A172 (cell line): Measurements from ENCODE around the gene SLC35F4. TPM values are rescaled to one million over a fixed set of nuclear protein-coding genes. Genes with fewer than 3 reads are reported as not detected.
"Not testable (repeated sequence)": the region's sequence is repeated elsewhere in the genome, so short reads cannot be mapped to it uniquely, and the experiment has no call there.

ENCODE experiments used
- DNase-seq: peaks from one replicate; pipeline ENCODE4 v3.0.0-alpha.2; 2015; ENCODE audit warnings: low spot score
- total RNA-seq: library from RNA; depleted of rRNA; stranded (reverse); fragments of >200 nt; shearing (Covaris generic); gene quantifications from 2 replicates; pipeline ENCODE4 v1.2.3, GENCODE V29; 2014; rRNA removed

Gene SLC35F4
- not detected in 2 replicates for total RNA-seq

GRCh38 chr14:57865403-57866198 is at the start of gene SLC35F4:
SLC35F4 (minus strand) TSS chr14:57866092.
- DNase-seq = no peak

GRCh38 chr14:57909626-57910025 is 43.7 kb upstream of the SLC35F4 start:
- DNase-seq = no peak

GRCh38 chr14:57903954-57904353 is 38.1 kb upstream of the SLC35F4 start:
- DNase-seq = no peak

GRCh38 chr14:57898837-57899572 is 33.1 kb upstream of the SLC35F4 start:
- DNase-seq = no peak

DNA sequence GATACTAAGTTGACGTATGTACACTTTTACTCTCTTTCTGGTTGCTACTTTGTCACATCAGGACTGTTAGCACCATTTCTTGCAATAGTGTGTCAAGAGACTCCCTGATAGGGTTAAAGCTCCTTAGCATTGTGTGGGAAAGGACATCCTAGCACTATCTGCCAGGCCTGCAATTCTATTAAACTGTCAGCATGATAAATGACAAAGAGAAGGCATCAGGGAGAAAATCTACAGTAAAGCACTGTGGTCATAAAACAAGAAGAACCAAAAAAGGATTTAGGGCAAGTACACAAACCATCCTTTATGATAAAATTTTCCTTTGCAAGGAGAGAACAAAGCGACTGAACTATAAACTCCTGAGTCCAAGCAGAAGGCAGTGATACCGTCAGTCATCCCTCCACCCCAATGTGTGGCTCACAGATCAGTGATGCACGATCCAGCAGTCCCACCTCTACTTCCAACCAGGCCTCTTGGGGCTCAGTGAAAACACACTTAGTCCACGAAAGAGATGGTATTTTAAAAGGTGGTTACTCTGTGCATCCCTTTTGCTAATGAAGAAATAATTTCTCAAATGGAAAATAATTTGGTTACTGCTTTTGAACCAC is 31.4 kb upstream of the SLC35F4 start:
- DNase-seq = no peak

GRCh38 chr14:57889245-57889644 is 23.4 kb upstream of the SLC35F4 start:
- DNase-seq = peak; percentile 8

DNA sequence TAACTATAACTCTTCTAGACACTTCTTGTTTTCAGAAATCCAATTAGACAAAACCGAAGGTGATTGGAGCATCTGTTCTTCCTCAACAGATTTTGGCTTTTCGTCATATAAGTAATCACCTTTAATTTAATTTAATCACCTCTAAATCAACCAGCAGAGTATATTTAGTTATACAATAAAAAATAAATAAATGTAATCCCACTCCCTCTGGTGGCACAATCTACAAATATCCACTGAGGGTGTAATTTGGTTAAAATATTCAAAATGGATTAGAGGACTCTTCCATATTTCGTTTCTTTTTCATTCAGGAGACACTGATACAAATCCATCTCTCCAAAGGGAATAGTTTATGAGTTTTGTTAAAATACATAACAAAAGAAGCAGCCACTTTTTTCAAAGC is 18.3 kb upstream of the SLC35F4 start:
- no peak for DNase-seq

- no peak for DNase-seq
These were observed 17.2 kb upstream of the SLC35F4 start for GRCh38 chr14:57883061-57883460.

GRCh38 chr14:57879516-57879915 is 13.6 kb upstream of the SLC35F4 start:
- DNase-seq = no peak

DNA sequence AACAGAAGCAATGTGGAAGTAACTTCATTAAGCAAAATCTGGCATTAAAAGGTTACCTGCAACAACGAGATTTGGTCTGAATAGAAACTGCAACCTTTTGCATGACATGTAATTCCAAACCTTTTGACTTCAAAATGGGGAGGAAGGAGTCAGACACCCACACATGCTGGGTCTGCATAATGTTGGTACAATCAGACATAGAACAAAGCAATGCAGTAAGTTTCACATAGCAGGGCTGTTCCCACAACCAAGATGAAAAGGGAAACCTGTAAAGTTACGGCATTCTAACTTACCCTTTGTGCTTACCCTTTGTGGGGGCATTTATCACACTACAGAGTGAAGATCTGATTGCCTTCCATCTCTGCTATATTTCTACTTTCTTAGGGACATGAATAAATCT is 10.1 kb upstream of the SLC35F4 start:
- no peak for DNase-seq

GRCh38 chr14:57875296-57875695 is 9.4 kb upstream of the SLC35F4 start:
- DNase-seq = no peak

DNA sequence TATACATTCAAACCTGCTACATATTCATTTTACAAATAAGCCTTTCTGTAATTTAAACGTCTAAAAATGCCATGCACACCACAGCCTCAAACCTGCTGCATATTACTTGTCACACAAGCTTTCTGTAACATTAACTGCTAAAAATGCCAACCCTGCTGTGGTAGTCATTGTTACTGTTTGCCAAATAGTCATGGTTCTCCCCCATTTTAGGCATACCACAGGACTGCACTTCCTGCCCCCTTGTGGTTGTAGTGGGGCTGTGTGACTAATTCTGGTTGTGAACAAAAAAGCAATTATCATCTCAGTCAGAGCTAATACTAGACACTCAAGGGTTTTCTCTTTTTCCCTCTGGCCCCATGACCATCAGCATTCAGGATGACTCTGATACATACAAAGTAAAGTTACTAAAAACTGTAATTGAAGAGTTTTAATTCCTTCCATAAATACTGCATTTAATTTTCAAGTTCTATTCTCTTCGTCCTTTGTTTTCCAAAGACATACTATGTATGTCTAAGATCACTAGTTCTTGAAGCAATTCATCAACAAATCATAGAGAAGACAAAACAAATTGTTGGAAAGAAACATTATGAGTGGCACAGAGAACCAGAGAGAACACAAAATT is 5.7 kb upstream of the SLC35F4 start:
- DNase-seq = peak; percentile 52

DNA sequence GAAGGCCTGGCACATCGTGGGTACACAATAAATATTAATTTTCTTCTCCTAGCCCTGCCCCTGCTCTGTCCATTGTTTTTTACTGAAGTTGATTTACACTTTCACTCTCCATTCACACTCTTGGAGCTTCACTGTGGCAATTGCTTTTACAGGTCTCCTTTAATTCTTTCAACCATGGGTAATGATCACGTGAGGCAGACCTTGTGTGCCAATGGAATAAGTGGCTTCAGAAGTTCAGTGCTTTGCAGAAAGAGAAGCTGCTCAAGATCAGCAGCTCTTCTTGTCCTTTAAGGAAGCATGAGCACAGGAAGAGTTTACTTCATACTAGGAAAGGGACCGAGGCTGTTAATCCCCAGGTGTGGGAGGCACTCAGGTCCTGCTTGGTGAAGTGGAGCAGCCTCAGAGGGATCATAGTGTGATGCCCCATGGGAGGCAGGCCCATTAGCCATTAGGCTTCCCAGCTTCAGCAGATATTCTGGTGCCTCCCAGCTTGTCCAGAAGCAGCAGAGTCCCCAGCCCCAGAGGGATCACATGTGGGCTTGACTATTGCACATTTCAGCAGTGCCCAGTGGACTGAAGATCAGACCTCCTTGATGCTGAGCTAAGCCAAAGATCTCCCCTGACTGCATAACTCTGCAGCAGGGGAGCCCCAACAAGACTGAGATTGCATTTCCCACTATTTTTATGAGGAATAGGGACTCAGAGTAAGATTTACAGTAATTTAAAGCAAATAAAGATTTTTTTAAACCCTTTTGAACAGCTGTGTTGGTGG is 5.0 kb upstream of the SLC35F4 start:
- DNase-seq = no peak

DNA sequence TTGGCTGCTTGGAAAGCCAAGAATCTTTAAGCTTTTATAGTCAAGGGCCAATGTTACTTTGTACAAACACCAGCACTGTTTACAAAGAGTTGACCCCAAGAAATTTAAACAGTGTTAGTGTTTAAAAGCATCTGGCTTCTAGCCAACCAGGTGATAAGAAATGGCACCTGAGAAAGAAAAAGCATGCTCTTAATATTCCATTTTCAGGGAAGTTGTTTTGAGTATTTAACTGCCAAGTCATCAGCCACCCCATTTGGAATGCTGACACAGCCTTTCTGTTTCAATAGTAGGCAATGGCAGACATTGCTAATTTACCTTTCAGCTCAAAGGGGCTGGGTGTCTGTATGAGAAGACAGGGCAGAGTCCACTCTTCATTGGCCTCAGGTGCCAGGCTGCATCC is 3.7 kb upstream of the SLC35F4 start:
- no peak for DNase-seq

- no peak for DNase-seq
These were observed 360 bp upstream of the SLC35F4 start for GRCh38 chr14:57866199-57866705.

GRCh38 chr14:57865066-57865402 is 858 bp downstream of the SLC35F4 start:
- no peak for DNase-seq

DNA sequence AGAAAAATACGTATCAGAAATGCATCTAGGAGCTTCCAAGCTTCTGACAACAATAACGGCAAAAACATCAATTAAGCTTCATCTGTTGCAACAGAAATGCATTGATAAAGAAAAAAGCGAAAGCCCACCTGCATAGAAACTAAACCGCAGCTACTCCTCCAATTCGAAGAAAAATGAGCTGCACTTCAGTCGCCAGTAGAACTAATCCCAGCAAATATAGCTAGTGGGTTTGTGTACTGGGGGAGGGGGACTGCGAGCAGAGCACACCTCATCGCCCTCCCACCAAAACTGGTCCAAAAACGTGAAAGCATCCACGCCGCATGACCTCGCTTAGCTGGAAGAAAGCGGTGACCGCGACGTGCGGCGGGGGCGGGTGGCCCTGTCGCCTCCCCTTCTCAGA is 1.2 kb downstream of the SLC35F4 start:
- DNase-seq = no peak

DNA sequence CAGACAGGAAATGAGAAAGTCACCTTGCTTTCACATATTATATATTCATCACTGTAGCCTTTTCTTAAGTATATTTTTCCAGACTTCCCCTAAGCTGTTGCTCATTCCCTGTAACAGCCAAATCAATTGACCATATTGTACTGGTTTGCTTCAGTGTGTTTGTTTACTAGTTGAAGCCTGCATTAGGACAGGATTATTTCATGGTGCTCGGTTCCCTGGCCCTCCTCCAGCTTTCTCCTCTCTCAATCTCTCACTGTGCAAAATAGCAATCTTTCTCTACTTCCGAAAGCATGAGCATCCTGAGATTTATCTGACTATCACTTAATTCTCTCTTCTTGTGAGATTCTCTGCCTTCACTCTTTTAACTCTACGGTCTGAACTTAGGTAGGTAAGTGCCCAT is 2.4 kb downstream of the SLC35F4 start:
- no peak for DNase-seq

DNA sequence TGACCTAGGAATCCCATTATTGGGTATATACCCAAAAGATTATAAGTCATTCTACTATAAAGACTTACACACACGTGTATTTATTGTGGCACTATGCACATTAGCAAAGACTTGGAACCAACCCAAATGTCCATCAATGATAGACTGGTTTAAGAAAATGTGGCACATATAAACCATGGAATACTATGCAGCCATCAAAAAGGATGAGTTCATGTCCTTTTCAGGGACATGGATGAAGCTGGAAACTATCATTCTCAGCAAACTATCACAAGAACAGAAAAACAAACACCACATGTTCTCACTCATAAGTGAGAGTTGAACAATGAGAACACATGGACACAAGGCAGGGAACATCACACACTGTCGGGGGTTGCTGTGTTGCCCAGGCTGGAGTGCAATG is 10.2 kb downstream of the SLC35F4 start:
- DNase-seq = not testable (repeated sequence)

DNA sequence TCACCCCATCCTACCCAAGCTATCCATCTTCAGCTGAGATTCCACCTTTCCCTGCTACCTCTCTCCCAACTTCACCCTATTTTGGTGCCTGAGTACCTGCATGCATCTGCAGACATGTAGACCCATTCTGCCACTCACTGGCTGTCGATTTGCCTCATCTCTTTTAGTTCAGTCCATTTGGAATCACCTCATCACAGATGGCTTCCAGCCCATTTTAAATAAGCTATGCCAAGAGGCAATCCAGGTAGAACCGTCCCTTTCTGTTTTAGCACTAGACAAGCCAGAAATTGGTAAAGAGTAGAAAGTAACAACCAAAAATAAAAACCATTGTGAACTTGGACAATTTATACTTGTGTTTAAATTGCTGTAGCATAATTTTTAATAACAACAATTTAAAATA is 11.3 kb downstream of the SLC35F4 start:
- DNase-seq = no peak

DNA sequence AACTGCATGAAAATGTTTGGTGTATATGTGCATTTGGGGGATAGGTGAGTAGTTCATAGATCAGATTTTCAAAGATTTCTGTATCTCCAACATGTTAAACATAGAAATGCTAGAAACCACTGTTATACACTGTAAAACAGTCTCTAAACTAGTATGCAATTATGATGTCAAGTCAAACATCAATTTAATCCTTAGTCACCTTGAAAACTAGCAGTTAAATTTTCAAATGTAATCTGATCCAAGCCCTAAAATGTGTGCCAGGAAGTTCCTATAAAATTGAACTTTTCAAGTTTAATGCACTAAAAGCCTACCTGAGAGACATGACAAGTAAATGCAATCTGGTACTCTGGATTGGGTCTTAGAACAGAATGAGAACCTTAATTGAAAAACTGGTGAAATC is 14.5 kb downstream of the SLC35F4 start:
- DNase-seq = no peak

GRCh38 chr14:57848786-57849185 is 17.1 kb downstream of the SLC35F4 start:
- no peak for DNase-seq
